ENCODE data around the gene NEURL2.

DNA sequence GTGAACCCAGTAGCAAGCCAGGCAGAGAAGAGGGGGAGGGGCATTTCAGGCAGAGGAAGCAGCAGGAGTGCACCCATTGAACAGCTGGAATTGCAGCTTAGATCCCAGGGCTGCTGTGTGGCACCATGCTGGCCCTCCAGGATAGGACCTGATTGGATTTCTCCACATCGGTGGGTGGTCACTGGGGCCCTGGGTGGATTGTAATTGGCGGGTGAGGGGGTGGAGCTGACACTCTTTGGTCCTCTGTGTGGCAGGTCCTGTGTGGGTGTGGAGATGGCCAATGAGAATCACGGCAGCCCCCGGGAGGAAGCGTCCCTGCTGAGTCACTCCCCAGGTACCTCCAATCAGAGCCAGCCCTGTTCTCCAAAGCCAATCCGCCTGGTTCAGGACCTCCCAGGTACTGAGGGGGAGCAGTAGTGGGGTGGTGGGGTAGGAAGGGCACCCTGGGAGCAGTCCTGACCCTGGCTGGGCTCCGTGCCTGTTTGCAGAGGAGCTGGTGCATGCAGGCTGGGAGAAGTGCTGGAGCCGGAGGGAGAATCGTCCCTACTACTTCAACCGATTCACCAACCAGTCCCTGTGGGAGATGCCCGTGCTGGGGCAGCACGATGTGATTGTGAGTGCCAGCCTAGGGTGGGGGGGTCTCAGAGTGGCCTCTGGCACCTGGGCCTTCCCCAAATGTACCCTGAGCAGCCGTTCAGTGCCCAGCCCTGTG, 47.9 kb upstream of the NEURL2 start:
- no peak for TF ChIP-seq EGR1 (IDR thresholded peaks at IDR 0.05; ENCODE audit: low read depth in 2 of 2)
- no peak for TF ChIP-seq CTCF (IDR thresholded peaks at IDR 0.05; ENCODE audit: low read depth, low read length, missing input control)
- TF ChIP-seq HNF4G (IDR thresholded peaks at IDR 0.05), result no peak
- no peak for TF ChIP-seq YY1 (IDR thresholded peaks at IDR 0.05)
- no peak for TF ChIP-seq JUND (IDR thresholded peaks at IDR 0.05)
- TF ChIP-seq, protein P1, sequence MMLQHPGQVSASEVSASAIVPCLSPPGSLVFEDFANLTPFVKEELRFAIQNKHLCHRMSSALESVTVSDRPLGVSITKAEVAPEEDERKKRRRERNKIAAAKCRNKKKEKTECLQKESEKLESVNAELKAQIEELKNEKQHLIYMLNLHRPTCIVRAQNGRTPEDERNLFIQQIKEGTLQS (IDR thresholded peaks at IDR 0.05), result no peak
- no peak for TF ChIP-seq SP1 (IDR thresholded peaks at IDR 0.05)
- TF ChIP-seq, protein P2, sequence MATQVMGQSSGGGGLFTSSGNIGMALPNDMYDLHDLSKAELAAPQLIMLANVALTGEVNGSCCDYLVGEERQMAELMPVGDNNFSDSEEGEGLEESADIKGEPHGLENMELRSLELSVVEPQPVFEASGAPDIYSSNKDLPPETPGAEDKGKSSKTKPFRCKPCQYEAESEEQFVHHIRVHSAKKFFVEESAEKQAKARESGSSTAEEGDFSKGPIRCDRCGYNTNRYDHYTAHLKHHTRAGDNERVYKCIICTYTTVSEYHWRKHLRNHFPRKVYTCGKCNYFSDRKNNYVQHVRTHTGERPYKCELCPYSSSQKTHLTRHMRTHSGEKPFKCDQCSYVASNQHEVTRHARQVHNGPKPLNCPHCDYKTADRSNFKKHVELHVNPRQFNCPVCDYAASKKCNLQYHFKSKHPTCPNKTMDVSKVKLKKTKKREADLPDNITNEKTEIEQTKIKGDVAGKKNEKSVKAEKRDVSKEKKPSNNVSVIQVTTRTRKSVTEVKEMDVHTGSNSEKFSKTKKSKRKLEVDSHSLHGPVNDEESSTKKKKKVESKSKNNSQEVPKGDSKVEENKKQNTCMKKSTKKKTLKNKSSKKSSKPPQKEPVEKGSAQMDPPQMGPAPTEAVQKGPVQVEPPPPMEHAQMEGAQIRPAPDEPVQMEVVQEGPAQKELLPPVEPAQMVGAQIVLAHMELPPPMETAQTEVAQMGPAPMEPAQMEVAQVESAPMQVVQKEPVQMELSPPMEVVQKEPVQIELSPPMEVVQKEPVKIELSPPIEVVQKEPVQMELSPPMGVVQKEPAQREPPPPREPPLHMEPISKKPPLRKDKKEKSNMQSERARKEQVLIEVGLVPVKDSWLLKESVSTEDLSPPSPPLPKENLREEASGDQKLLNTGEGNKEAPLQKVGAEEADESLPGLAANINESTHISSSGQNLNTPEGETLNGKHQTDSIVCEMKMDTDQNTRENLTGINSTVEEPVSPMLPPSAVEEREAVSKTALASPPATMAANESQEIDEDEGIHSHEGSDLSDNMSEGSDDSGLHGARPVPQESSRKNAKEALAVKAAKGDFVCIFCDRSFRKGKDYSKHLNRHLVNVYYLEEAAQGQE (IDR thresholded peaks at IDR 0.05), result no peak
- no peak for TF ChIP-seq MAX (IDR thresholded peaks at IDR 0.05)
- no peak for TF ChIP-seq GABPA (IDR thresholded peaks at IDR 0.05 in 1 of 2, conservative IDR thresholded peaks at IDR 0.05 in 1 of 2)
- TF ChIP-seq, protein P3, sequence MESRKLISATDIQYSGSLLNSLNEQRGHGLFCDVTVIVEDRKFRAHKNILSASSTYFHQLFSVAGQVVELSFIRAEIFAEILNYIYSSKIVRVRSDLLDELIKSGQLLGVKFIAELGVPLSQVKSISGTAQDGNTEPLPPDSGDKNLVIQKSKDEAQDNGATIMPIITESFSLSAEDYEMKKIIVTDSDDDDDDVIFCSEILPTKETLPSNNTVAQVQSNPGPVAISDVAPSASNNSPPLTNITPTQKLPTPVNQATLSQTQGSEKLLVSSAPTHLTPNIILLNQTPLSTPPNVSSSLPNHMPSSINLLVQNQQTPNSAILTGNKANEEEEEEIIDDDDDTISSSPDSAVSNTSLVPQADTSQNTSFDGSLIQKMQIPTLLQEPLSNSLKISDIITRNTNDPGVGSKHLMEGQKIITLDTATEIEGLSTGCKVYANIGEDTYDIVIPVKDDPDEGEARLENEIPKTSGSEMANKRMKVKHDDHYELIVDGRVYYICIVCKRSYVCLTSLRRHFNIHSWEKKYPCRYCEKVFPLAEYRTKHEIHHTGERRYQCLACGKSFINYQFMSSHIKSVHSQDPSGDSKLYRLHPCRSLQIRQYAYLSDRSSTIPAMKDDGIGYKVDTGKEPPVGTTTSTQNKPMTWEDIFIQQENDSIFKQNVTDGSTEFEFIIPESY (IDR thresholded peaks at IDR 0.05), result no peak
- no peak for TF ChIP-seq RAD21 (IDR thresholded peaks at IDR 0.05)
